Measurements from ENCODE around the gene HTR1E.

DNA sequence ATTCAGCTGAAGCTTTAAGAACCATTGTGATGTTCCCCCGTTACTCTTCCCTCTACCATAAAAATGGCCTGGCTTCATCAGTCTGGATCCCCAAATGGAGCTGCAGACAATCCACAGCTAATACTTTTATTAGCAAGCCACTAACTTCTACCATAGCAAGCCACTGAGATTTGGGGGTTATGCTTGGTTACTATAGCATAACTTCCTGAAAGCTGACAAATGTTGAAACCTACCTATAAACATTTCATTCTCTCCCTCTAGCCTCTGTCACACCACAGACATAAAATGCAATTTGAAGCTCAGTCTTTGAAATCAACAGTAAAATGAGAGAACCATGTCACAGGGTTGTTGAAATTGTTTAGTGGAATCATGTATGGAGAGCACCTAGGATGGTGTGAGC lies 3.0 kb upstream of the HTR1E start:
- TF ChIP-seq, protein P1, sequence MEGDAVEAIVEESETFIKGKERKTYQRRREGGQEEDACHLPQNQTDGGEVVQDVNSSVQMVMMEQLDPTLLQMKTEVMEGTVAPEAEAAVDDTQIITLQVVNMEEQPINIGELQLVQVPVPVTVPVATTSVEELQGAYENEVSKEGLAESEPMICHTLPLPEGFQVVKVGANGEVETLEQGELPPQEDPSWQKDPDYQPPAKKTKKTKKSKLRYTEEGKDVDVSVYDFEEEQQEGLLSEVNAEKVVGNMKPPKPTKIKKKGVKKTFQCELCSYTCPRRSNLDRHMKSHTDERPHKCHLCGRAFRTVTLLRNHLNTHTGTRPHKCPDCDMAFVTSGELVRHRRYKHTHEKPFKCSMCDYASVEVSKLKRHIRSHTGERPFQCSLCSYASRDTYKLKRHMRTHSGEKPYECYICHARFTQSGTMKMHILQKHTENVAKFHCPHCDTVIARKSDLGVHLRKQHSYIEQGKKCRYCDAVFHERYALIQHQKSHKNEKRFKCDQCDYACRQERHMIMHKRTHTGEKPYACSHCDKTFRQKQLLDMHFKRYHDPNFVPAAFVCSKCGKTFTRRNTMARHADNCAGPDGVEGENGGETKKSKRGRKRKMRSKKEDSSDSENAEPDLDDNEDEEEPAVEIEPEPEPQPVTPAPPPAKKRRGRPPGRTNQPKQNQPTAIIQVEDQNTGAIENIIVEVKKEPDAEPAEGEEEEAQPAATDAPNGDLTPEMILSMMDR (IDR thresholded peaks at IDR 0.05): no peak
- TF ChIP-seq EZH2 (IDR thresholded peaks at IDR 0.05; ENCODE audit: borderline replicate concordance, insufficient read depth, low read depth, low read length, poor library complexity, severe bottlenecking): no peak

Measured in B cell (primary cell).